SK-N-SH (cell line): Measurements from ENCODE around the gene CYBA. TPM values are rescaled to one million over a fixed set of nuclear protein-coding genes. Genes with fewer than 3 reads are reported as not detected.

Experiments
- CTCF ChIA-PET: fragments of 300-600, 350-600 bp; formaldehyde crosslinking; extraction: SDS; loops from one replicate; lab custom pipeline; 2021; lab: Yijun Ruan, JAX
- POLR2A ChIA-PET: fragments of 350-600 bp; sonication (Branson Sonifier 250); formaldehyde crosslinking; extraction: SDS; loops from one replicate; lab custom pipeline; 2020; ENCODE audit warnings: antibody characterized with exemption, inconsistent platforms; lab: Yijun Ruan, JAX
- DNase-seq: peaks from one replicate; pipeline ENCODE4 v3.0.0; 2012
- H2AFZ ChIP-seq: fragments of 200-600 bp; sonication (generic); 2 replicates; pipeline ENCODE4 v1.8.1; 2016; ENCODE audit warnings: antibody characterized with exemption, mild to moderate bottlenecking, low read depth
- H3F3A ChIP-seq: fragments of 200-600 bp; sonication (generic); replicated peaks from 2 replicates; pipeline ENCODE3; 2016; ENCODE audit warnings: antibody characterized with exemption, mild to moderate bottlenecking; ENCODE audit not compliant: insufficient read depth
- H3K27ac ChIP-seq, 2 experiments: fragments of 200-500 bp in 1 of 2; fragments of 200-600 bp in 1 of 2; sonication (Bioruptor generic) in 1 of 2; sonication (generic), shearing (Covaris generic) in 1 of 2; 2 replicates each; pipeline versions ENCODE4 v1.5.1 to v1.6.1; 2014 to 2016; ENCODE audit warnings: low read depth in 2 of 2, inconsistent platforms in 1 of 2, low read length in 1 of 2, mild to moderate bottlenecking in 1 of 2, mixed read lengths in 1 of 2
- H3K27me3 ChIP-seq: fragments of 200-600 bp; sonication (generic), shearing (Covaris generic); 2 replicates; pipeline ENCODE4 v1.6.1; 2016; ENCODE audit warnings: mixed run types; ENCODE audit not compliant: insufficient read depth
- H3K36me3 ChIP-seq, 2 experiments: fragments of 200-500 bp in 1 of 2; fragments of 200-600 bp in 1 of 2; sonication (Bioruptor generic) in 1 of 2; sonication (generic) in 1 of 2; replicated peaks in 1 of 2; 2 replicates each; pipeline versions ENCODE3 to v1.5.1; 2014 to 2016; ENCODE audit warnings: low read length in 1 of 2, mild to moderate bottlenecking in 1 of 2; ENCODE audit not compliant: insufficient read depth in 2 of 2, control insufficient read depth in 1 of 2
- H3K4me1 ChIP-seq, 2 experiments: fragments of 200-500 bp in 1 of 2; fragments of 200-600 bp in 1 of 2; sonication (Bioruptor generic) in 1 of 2; sonication (generic), shearing (Covaris generic) in 1 of 2; 2 replicates each; pipeline versions ENCODE4 v1.5.1 to v1.6.1; 2014 to 2016; ENCODE audit warnings: low read depth in 1 of 2, low read length in 1 of 2, mixed run types in 1 of 2; ENCODE audit not compliant: insufficient read depth in 2 of 2, control insufficient read depth in 1 of 2
- H3K4me2 ChIP-seq: fragments of 200-600 bp; sonication (generic), shearing (Covaris generic); 2 replicates; pipeline ENCODE4 v1.6.1; 2017; ENCODE audit warnings: mixed run types
- H3K4me3 ChIP-seq, 2 experiments: fragments of 200-500 bp in 1 of 2; fragments of 200-600 bp in 1 of 2; sonication (Bioruptor generic) in 1 of 2; sonication (generic), shearing (Covaris generic) in 1 of 2; 2 replicates each; pipeline versions ENCODE4 v1.5.1 to v1.8.1; 2014 to 2016; ENCODE audit warnings: low read depth in 2 of 2, inconsistent platforms in 1 of 2, low read length in 1 of 2, mild to moderate bottlenecking in 1 of 2, mixed read lengths in 1 of 2, moderate library complexity in 1 of 2
- H3K79me2 ChIP-seq: fragments of 200-600 bp; sonication (generic); 2 replicates; pipeline ENCODE4 v1.8.1; 2017; ENCODE audit warnings: mild to moderate bottlenecking; ENCODE audit not compliant: insufficient read depth
- H3K9ac ChIP-seq: fragments of 200-600 bp; sonication (generic); 2 replicates; pipeline ENCODE4 v1.6.1; 2017; ENCODE audit warnings: mixed run types
- H3K9me2 ChIP-seq: fragments of 200-600 bp; sonication (generic); 2 replicates; pipeline ENCODE4 v1.6.1; 2017; ENCODE audit warnings: mixed run types
- H3K9me3 ChIP-seq: fragments of 200-600 bp; sonication (generic); 2 replicates; pipeline ENCODE4 v1.6.1; 2017; ENCODE audit warnings: mixed run types, mild to moderate bottlenecking, moderate library complexity
- H4K20me1 ChIP-seq: fragments of 200-600 bp; sonication (generic); 2 replicates; pipeline ENCODE4 v1.6.1; 2017; ENCODE audit warnings: mild to moderate bottlenecking, mixed run types; ENCODE audit not compliant: insufficient read depth
- CHD2 ChIP-seq: fragments of 150-350 bp; IDR thresholded peaks from 2 replicates; pipeline ENCODE4 v1.6.1; 2018; ENCODE audit warnings: low read length; ENCODE audit not compliant: partially characterized antibody
- EZH2phosphoT487 ChIP-seq: fragments of 200-600 bp; sonication (generic); IDR thresholded peaks from 2 replicates; pipeline ENCODE4 v1.6.1; 2017; ENCODE audit warnings: low read depth, mixed run types, mild to moderate bottlenecking, antibody characterized with exemption, moderate library complexity, borderline replicate concordance
- FOXM1 ChIP-seq: IDR thresholded peaks from 2 replicates; pipeline ENCODE4 v1.4.0; 2012; ENCODE audit warnings: low read depth, mild to moderate bottlenecking
- GABPA ChIP-seq: IDR thresholded peaks from 2 replicates; pipeline ENCODE4 v1.4.0; 2012; ENCODE audit warnings: low read depth, mild to moderate bottlenecking
- JUND ChIP-seq: IDR thresholded peaks from 2 replicates; pipeline ENCODE4 v1.4.0; 2012
- NFIC ChIP-seq: IDR thresholded peaks from 2 replicates; pipeline ENCODE4 v1.4.0; 2012; ENCODE audit warnings: borderline replicate concordance
- POLR2AphosphoS5 ChIP-seq: IDR thresholded peaks from 2 replicates; pipeline ENCODE4 v1.6.1; 2012; ENCODE audit warnings: low read depth, low read length
- RFX5 ChIP-seq: IDR thresholded peaks from 2 replicates; pipeline ENCODE4 v1.6.1; 2012; ENCODE audit warnings: mild to moderate bottlenecking, improper control_type of control experiment, low read length
- RXRA ChIP-seq: IDR thresholded peaks from 2 replicates; pipeline ENCODE4 v1.4.0; 2012; ENCODE audit warnings: low read depth, mild to moderate bottlenecking, borderline replicate concordance
- SMC3 ChIP-seq: IDR thresholded peaks from 2 replicates; pipeline ENCODE4 v1.6.1; 2012; ENCODE audit warnings: low read depth, low read length, improper control_type of control experiment
- TAF1 ChIP-seq: IDR thresholded peaks from 2 replicates; pipeline ENCODE4 v1.6.1; 2012; ENCODE audit warnings: low read depth, mild to moderate bottlenecking, low read length, moderate library complexity, borderline replicate concordance
- TCF12 ChIP-seq: IDR thresholded peaks from 2 replicates; pipeline ENCODE4 v1.4.0; 2012
- USF2 ChIP-seq: fragments of 150-350 bp; IDR thresholded peaks from 2 replicates; pipeline ENCODE4 v1.6.1; 2017; ENCODE audit warnings: antibody characterized with exemption, low read length, low read depth, borderline replicate concordance
- ZBTB33 ChIP-seq: IDR thresholded peaks from 2 replicates; pipeline ENCODE4 v1.4.0; 2012; ENCODE audit warnings: low read depth, borderline replicate concordance
- WGBS: methylation state at CpG from one replicate; pipeline ENCODE4 v1.1.6; 2017; ENCODE audit warnings: low lambda C conversion rate; 5-methylcytosine and 5-hydroxymethylcytosine counted together
- polyA plus RNA-seq, 3 experiments: library from polyadenylated mRNA; depleted of rRNA; stranded (reverse); fragments of >200 nt; gene quantifications; 2 replicates each; pipeline ENCODE4 v1.2.3, GENCODE V29; 2012
- TF ChIP-seq, protein P1 (sequence below): fragments of 150-350 bp; IDR thresholded peaks from 2 replicates; pipeline ENCODE4 v1.6.1; 2016; ENCODE audit warnings: mild to moderate bottlenecking, low read depth, low read length
- TF ChIP-seq, protein P2 (sequence below): IDR thresholded peaks from 2 replicates; pipeline ENCODE4 v1.6.1; 2012; ENCODE audit warnings: mild to moderate bottlenecking, low read depth, low read length, moderate library complexity

CYBA gene
- polyA plus RNA-seq, 1 of the 3 experiments (the other 2 are of a cell fraction): 176 TPM

- 96% methylated on average over 12 of the region's 13 CpGs for WGBS
- no peak for DNase-seq
- Histone ChIP-seq H3K27ac (no peak overlapping the region), H3K27me3 (no peaks in the 10 kb centered on the region), H4K20me1 (peaks cover 5% of the 10 kb centered on the region; the same call in 1 of the 2 replicates), H3F3A (no peaks in the 10 kb centered on the region), H3K4me1 (no peaks in the 10 kb centered on the region), H3K4me3 (no peak overlapping the region), H3K79me2 (no peaks in the 10 kb centered on the region), H3K36me3 (peaks cover 8 to 45% of the 10 kb centered on the region in 2 experiments), H2AFZ (no peak overlapping the region), H3K9me3 (no peaks in the 10 kb centered on the region), H3K9ac (no peak overlapping the region), H3K4me2 (no peak overlapping the region), H3K9me2 (no peaks in the 10 kb centered on the region)
- ChIA-PET POLR2A (no interaction called here), CTCF (no interaction called here)
- TF ChIP-seq FOXM1 (no peak), RXRA (no peak), JUND (no peak), EZH2phosphoT487 (no peak), NFIC (no peak), POLR2AphosphoS5 (no peak), RFX5 (no peak), CHD2 (no peak), TCF12 (no peak), SMC3 (no peak), TAF1 (no peak), ZBTB33 (no peak), USF2 (no peak), GABPA (no peak)
- TF ChIP-seq, protein P1, sequence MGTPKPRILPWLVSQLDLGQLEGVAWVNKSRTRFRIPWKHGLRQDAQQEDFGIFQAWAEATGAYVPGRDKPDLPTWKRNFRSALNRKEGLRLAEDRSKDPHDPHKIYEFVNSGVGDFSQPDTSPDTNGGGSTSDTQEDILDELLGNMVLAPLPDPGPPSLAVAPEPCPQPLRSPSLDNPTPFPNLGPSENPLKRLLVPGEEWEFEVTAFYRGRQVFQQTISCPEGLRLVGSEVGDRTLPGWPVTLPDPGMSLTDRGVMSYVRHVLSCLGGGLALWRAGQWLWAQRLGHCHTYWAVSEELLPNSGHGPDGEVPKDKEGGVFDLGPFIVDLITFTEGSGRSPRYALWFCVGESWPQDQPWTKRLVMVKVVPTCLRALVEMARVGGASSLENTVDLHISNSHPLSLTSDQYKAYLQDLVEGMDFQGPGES: no peak
- TF ChIP-seq, protein P2, sequence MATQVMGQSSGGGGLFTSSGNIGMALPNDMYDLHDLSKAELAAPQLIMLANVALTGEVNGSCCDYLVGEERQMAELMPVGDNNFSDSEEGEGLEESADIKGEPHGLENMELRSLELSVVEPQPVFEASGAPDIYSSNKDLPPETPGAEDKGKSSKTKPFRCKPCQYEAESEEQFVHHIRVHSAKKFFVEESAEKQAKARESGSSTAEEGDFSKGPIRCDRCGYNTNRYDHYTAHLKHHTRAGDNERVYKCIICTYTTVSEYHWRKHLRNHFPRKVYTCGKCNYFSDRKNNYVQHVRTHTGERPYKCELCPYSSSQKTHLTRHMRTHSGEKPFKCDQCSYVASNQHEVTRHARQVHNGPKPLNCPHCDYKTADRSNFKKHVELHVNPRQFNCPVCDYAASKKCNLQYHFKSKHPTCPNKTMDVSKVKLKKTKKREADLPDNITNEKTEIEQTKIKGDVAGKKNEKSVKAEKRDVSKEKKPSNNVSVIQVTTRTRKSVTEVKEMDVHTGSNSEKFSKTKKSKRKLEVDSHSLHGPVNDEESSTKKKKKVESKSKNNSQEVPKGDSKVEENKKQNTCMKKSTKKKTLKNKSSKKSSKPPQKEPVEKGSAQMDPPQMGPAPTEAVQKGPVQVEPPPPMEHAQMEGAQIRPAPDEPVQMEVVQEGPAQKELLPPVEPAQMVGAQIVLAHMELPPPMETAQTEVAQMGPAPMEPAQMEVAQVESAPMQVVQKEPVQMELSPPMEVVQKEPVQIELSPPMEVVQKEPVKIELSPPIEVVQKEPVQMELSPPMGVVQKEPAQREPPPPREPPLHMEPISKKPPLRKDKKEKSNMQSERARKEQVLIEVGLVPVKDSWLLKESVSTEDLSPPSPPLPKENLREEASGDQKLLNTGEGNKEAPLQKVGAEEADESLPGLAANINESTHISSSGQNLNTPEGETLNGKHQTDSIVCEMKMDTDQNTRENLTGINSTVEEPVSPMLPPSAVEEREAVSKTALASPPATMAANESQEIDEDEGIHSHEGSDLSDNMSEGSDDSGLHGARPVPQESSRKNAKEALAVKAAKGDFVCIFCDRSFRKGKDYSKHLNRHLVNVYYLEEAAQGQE: no peak
These were observed 27.0 kb downstream of the CYBA start for GRCh38 chr16:88623858-88624257.
